Liver (tissue), 9 donors: Measurements from ENCODE around the gene S100A5. TPM values are rescaled to one million over a fixed set of nuclear protein-coding genes. Genes with fewer than 3 reads are reported as not detected.

Source experiments
- DNase-seq: peaks from one replicate; pipeline ENCODE4 v3.0.0-alpha.2; 2017; ENCODE audit warnings: low spot score
- H3K27ac ChIP-seq, 2 donors: one replicate each; pipeline ENCODE4 v1.7.0; 2013; ENCODE audit warnings: inconsistent platforms in 2 of 2, low read length in 2 of 2, control low read depth in 1 of 2, low read depth in 1 of 2, mild to moderate bottlenecking in 1 of 2
- H3K27me3 ChIP-seq, 4 donors: one replicate each; pipeline versions ENCODE4 v1.6.1 to v1.7.0; 2013; ENCODE audit warnings: low read length in 3 of 4, inconsistent platforms in 1 of 4, mild to moderate bottlenecking in 1 of 4, moderate library complexity in 1 of 4; ENCODE audit not compliant: control insufficient read depth in 4 of 4, insufficient read depth in 4 of 4
- H3K36me3 ChIP-seq, 4 donors: one replicate each; pipeline versions ENCODE4 v1.6.1 to v1.7.0; 2013; ENCODE audit warnings: low read length in 3 of 4, mild to moderate bottlenecking in 3 of 4, low read depth in 1 of 4, moderate library complexity in 1 of 4; ENCODE audit not compliant: control insufficient read depth in 4 of 4, insufficient read depth in 3 of 4
- H3K4me1 ChIP-seq, 4 donors: one replicate each; pipeline versions ENCODE4 v1.6.1 to v1.7.0; 2013; ENCODE audit warnings: low read length in 3 of 4, mild to moderate bottlenecking in 3 of 4, moderate library complexity in 1 of 4; ENCODE audit not compliant: control insufficient read depth in 4 of 4, insufficient read depth in 4 of 4
- H3K4me3 ChIP-seq, 3 donors: one replicate each; pipeline versions ENCODE4 v1.6.1 to v1.7.0; 2013; ENCODE audit warnings: low read length in 3 of 3, control low read depth in 1 of 3, low read depth in 1 of 3, mild to moderate bottlenecking in 1 of 3
- H3K9ac ChIP-seq, 2 donors: one replicate each; pipeline ENCODE4 v1.7.0; 2013; ENCODE audit warnings: low read length in 2 of 2, mild to moderate bottlenecking in 2 of 2, moderate library complexity in 2 of 2, control low read depth in 1 of 2, low read depth in 1 of 2
- H3K9me3 ChIP-seq, 4 donors: one replicate each; pipeline versions ENCODE4 v1.6.1 to v1.7.0; 2013; ENCODE audit warnings: low read length in 3 of 4; ENCODE audit not compliant: control insufficient read depth in 4 of 4
- ATF3 ChIP-seq: IDR thresholded peaks from 2 replicates; pipeline ENCODE4 v1.6.1; 2016; ENCODE audit warnings: antibody characterized with exemption
- CTCF ChIP-seq: fragments of 150-350 bp; IDR thresholded peaks from 2 replicates; pipeline ENCODE4 v1.5.1; 2017; ENCODE audit warnings: improper control_type of control experiment, low read depth, low read length; ENCODE audit not compliant: missing input control
- EGR1 ChIP-seq, 2 donors: IDR thresholded peaks; 2 replicates each; pipeline ENCODE4 v1.6.1; 2016 to 2018; ENCODE audit warnings: antibody characterized with exemption in 2 of 2, low read depth in 2 of 2
- FOXA1 ChIP-seq: IDR thresholded peaks from 2 replicates; pipeline ENCODE4 v1.6.1; 2016; ENCODE audit warnings: antibody characterized with exemption
- FOXA2 ChIP-seq: IDR thresholded peaks from 2 replicates; pipeline ENCODE4 v1.6.1; 2016; ENCODE audit warnings: antibody characterized with exemption
- GABPA ChIP-seq, 2 donors: IDR thresholded peaks in 1 of 2; conservative IDR thresholded peaks in 1 of 2; 2 replicates each; pipeline ENCODE4 v1.6.1; 2016; ENCODE audit warnings: antibody characterized with exemption in 2 of 2, mild to moderate bottlenecking in 1 of 2, moderate library complexity in 1 of 2
- HNF4G ChIP-seq: IDR thresholded peaks from 2 replicates; pipeline ENCODE4 v1.6.1; 2016; ENCODE audit warnings: antibody characterized with exemption
- JUND ChIP-seq, 2 donors: IDR thresholded peaks; 2 replicates each; pipeline ENCODE4 v1.6.1; 2016; ENCODE audit warnings: antibody characterized with exemption in 2 of 2
- MAX ChIP-seq: IDR thresholded peaks from 2 replicates; pipeline ENCODE4 v1.6.1; 2016; ENCODE audit warnings: antibody characterized with exemption
- NR2F2 ChIP-seq: IDR thresholded peaks from 2 replicates; pipeline ENCODE4 v1.6.1; 2016; ENCODE audit warnings: antibody characterized with exemption
- RAD21 ChIP-seq, 2 donors: IDR thresholded peaks; 2 replicates each; pipeline ENCODE4 v1.6.1; 2016; ENCODE audit warnings: antibody characterized with exemption in 2 of 2, mild to moderate bottlenecking in 2 of 2
- REST ChIP-seq: IDR thresholded peaks from 2 replicates; pipeline ENCODE4 v1.6.1; 2016; ENCODE audit warnings: antibody characterized with exemption, mild to moderate bottlenecking
- RXRA ChIP-seq, 2 donors: IDR thresholded peaks; 2 replicates each; pipeline ENCODE4 v1.6.1; 2017 to 2018; ENCODE audit warnings: antibody characterized with exemption in 2 of 2, mild to moderate bottlenecking in 1 of 2
- SP1 ChIP-seq: IDR thresholded peaks from 2 replicates; pipeline ENCODE4 v1.6.1; 2018; ENCODE audit warnings: antibody characterized with exemption, mild to moderate bottlenecking
- TAF1 ChIP-seq: conservative IDR thresholded peaks from 2 replicates; pipeline ENCODE4 v1.6.1; 2016; ENCODE audit warnings: antibody characterized with exemption, mild to moderate bottlenecking
- ZBTB33 ChIP-seq: IDR thresholded peaks from 2 replicates; pipeline ENCODE4 v1.6.1; 2016; ENCODE audit warnings: antibody characterized with exemption
- WGBS: extraction: QIAGEN DNeasy Blood & Tissue Kit; methylation state at CpG from one replicate; pipeline ENCODE4 v1.1.7; 2013; 5-methylcytosine and 5-hydroxymethylcytosine counted together
- polyA plus RNA-seq, 2 donors: library from polyadenylated mRNA; stranded (reverse) in 1 of 2; unstranded in 1 of 2; fragments of 200-250 nt in 1 of 2; fragments of >200 nt in 1 of 2; fragmentation: Nextera tagmentation in 1 of 2; extraction: Ambion mirVana in 1 of 2; gene quantifications; one replicate each; pipeline versions ENCODE4 v1.2.1 to v1.2.3, GENCODE V29; 2013 to 2015
- total RNA-seq, 2 donors: library from RNA; depleted of rRNA; stranded (reverse); fragments of >200 nt; gene quantifications; one replicate each; pipeline ENCODE4 v1.2.3, GENCODE V29; 2014
- donor health status: healthy.
- donor health status: healthy.
- donor health status: healthy.
- donor health status: healthy.
- donor health status: healthy.

Gene S100A5
- total and polyA plus RNA-seq, 4 donors: not detected

- TF ChIP-seq REST: no peak
These were observed 5.3 kb downstream of the S100A5 start, which contains the start of gene S100A6 (continued) for GRCh38 chr1:153535242-153536011.

GRCh38 chr1:153534925-153535241, 5.9 kb downstream of the S100A5 start:
- TF ChIP-seq RXRA (IDR thresholded peaks at IDR 0.05) (no peak), GABPA (IDR thresholded peaks at IDR 0.05 in 1 of 2, conservative IDR thresholded peaks at IDR 0.05 in 1 of 2) (no peak), JUND (IDR thresholded peaks at IDR 0.05) (no peak), FOXA1 (no peak), CTCF (no peak), HNF4G (no peak), SP1 (no peak), RAD21 (IDR thresholded peaks at IDR 0.05) (no peak), ATF3 (no peak), EGR1 (IDR thresholded peaks at IDR 0.05; ENCODE audit: low read depth in 2 of 2) (no peak), REST (no peak), NR2F2 (no peak), FOXA2 (no peak), MAX (no peak), TAF1 (no peak), ZBTB33 (no peak)
- H3K9ac ChIP-seq: no peak overlapping the region
- peak overlapping the region in 1 of 3 donors; percentile 13 for H3K4me3 ChIP-seq
- H3K36me3 ChIP-seq: no peaks in the 10 kb centered on the region
- no peak for DNase-seq
- H3K27me3 ChIP-seq: peaks cover 0 to 6% (median 4%) of the 10 kb centered on the region in 4 donors
- 88% methylated on average over 3 of the region's 3 CpGs for WGBS
- H3K4me1 ChIP-seq: peaks cover 0 to 4% (median 2%) of the 10 kb centered on the region in 4 donors
- H3K27ac ChIP-seq: peak overlapping the region; percentile 74 to 87
- H3K9me3 ChIP-seq: no peaks in the 10 kb centered on the region
